Measurements from ENCODE around the gene ARL16.

The ARL16 gene

GRCh38 chr17:81722184-81723120 lies 38.9 kb upstream of the ARL16 start:
- in situ Hi-C loops (cut with HindIII; ENCODE audit: low sequenced_read_pairs) = no loop called here
- no peak overlapping the region for H3K4me3 ChIP-seq (ENCODE audit: low read depth, low read length)
- DNase-seq (ENCODE audit: low read depth) = no peak
- TF ChIP-seq, protein P1, sequence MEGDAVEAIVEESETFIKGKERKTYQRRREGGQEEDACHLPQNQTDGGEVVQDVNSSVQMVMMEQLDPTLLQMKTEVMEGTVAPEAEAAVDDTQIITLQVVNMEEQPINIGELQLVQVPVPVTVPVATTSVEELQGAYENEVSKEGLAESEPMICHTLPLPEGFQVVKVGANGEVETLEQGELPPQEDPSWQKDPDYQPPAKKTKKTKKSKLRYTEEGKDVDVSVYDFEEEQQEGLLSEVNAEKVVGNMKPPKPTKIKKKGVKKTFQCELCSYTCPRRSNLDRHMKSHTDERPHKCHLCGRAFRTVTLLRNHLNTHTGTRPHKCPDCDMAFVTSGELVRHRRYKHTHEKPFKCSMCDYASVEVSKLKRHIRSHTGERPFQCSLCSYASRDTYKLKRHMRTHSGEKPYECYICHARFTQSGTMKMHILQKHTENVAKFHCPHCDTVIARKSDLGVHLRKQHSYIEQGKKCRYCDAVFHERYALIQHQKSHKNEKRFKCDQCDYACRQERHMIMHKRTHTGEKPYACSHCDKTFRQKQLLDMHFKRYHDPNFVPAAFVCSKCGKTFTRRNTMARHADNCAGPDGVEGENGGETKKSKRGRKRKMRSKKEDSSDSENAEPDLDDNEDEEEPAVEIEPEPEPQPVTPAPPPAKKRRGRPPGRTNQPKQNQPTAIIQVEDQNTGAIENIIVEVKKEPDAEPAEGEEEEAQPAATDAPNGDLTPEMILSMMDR (IDR thresholded peaks at IDR 0.05; ENCODE audit: low read depth, low read length, missing control alignments) = no peak

GRCh38 chr17:81720267-81721071 lies 36.9 kb upstream of the ARL16 start:
- no peak for DNase-seq (ENCODE audit: low read depth)
- H3K4me3 ChIP-seq (ENCODE audit: low read depth, low read length) = no peak overlapping the region
- in situ Hi-C loops (cut with HindIII; ENCODE audit: low sequenced_read_pairs) = no loop called here
- TF ChIP-seq, protein P1 (IDR thresholded peaks at IDR 0.05; ENCODE audit: low read depth, low read length, missing control alignments) = no peak

GRCh38 chr17:81719410-81720266 lies 36.0 kb upstream of the ARL16 start:
- TF ChIP-seq, protein P1 (IDR thresholded peaks at IDR 0.05; ENCODE audit: low read depth, low read length, missing control alignments) = no peak
- DNase-seq (ENCODE audit: low read depth) = no peak
- no peak overlapping the region for H3K4me3 ChIP-seq (ENCODE audit: low read depth, low read length)
- in situ Hi-C loops (cut with HindIII; ENCODE audit: low sequenced_read_pairs) = no loop called here

DNA sequence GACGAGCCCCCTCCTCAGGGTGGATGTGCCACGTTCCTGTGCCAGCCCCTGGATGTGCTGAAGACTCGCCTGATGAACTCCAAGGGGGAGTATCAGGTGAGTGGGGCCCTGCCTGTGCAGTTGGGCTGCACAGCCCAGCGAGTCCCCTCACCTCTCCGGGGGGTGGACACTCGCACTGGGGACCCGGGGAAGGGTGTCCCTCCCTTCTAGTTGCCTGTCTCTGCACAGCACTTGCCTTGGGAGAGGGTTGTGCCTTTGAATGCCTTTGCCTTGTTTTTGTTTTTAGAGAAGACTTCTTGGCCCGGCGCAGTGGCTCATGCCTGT lies 34.1 kb upstream of the ARL16 start:
- TF ChIP-seq, protein P1 (IDR thresholded peaks at IDR 0.05; ENCODE audit: low read depth, low read length, missing control alignments) = no peak
- in situ Hi-C loops (cut with HindIII; ENCODE audit: low sequenced_read_pairs) = no loop called here
- no peak overlapping the region for H3K4me3 ChIP-seq (ENCODE audit: low read depth, low read length)
- DNase-seq (ENCODE audit: low read depth) = no peak

- H3K4me3 ChIP-seq (ENCODE audit: low read depth, low read length) = no peak overlapping the region
- in situ Hi-C loops (cut with HindIII; ENCODE audit: low sequenced_read_pairs) = no loop called here
- DNase-seq (ENCODE audit: low read depth) = no peak
- TF ChIP-seq, protein P1 (IDR thresholded peaks at IDR 0.05; ENCODE audit: low read depth, low read length, missing control alignments) = no peak
Measured at GRCh38 chr17:81717049-81717765, 33.6 kb upstream of the ARL16 start.

All from astrocyte of the cerebellum (primary cell).